Measurements from ENCODE around the gene SND1. TPM values are rescaled to one million over a fixed set of nuclear protein-coding genes. Genes with fewer than 3 reads are reported as not detected.

Gene SND1
- total and polyA plus RNA-seq, 2 donors (not counting 3 experiments of a cell fraction or from before 2014, with no cell fraction given): 116 to 249 TPM

DNA sequence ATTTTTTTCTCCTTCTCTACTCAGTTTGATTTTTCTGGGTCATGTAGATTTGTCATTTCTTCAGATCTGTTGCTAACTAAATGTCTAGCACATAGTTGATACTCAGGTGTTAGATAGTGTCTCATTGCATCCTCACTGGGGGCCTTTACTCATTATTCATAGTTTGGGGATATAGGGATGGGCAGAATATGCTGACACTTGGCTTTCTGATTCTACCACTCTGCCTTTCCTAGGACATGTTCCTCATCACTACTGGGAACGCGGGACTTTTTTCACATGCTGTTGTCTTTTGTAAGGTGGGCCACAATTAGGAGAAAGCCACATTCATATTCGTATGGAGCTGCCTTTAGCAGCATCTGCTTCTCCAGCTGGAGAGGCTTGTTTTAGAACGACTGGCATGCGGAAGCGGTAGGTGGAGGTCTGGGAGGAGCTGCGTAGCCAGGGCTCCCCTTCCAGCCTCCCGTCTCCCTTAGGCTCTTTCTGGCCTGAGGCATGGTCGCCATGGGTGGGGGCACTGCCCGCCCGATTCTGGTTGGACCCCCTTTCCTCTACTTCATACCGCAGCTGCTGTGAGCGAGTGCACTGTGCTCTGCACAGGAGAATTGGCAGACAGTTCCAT lies 78.8 kb downstream of the SND1 start:
- no peaks in the 10 kb centered on the region for H3K4me1 ChIP-seq (ENCODE audit: control insufficient read depth, extremely low read depth, insufficient read depth, low read length)
- H4K20me1 ChIP-seq (replicated peaks; ENCODE audit: control insufficient read depth, extremely low read depth, insufficient read depth, low read length): no peaks in the 10 kb centered on the region
- dilution Hi-C loops (cut with MboI; ENCODE audit: extremely low pct_ligation_motif_present, low sequenced_read_pairs) (no loop called here), intact Hi-C loops (cut with micrococcal nuclease) (no loop called here)
- H3K36me3 ChIP-seq (ENCODE audit: control insufficient read depth in 2 of 2, extremely low read depth in 1 of 2, insufficient read depth in 2 of 2, low read length in 2 of 2): peaks cover 8 to 11% of the 10 kb centered on the region in 2 experiments
- H3K27me3 ChIP-seq (ENCODE audit: control insufficient read depth in 2 of 2, insufficient read depth in 2 of 2, low read length in 2 of 2): no peaks in the 10 kb centered on the region
- H3K27ac ChIP-seq (ENCODE audit: insufficient read depth, low read depth, low read length): no peak overlapping the region
- FAIRE-seq (no peak), DNase-seq (ENCODE audit: low read depth, low spot score) (no peak)
- CTCF ChIA-PET: no interaction called here
- no peak overlapping the region for H3K9ac ChIP-seq (replicated peaks; ENCODE audit: extremely low read depth, insufficient read depth, low read length)
- H3K9me3 ChIP-seq (replicated peaks; ENCODE audit: control insufficient read depth, insufficient read depth, low read length): no peaks in the 10 kb centered on the region
- POLR2A ChIA-PET: no interaction called here
- H3K79me2 ChIP-seq (ENCODE audit: control insufficient read depth, insufficient read depth, low read length): peaks cover 33% of the 10 kb centered on the region
- no peak for TF ChIP-seq GATA2 (IDR thresholded peaks at IDR 0.05; ENCODE audit: insufficient read depth, insufficient read length, low read depth, low read length)
- TF ChIP-seq MYC (IDR thresholded peaks at IDR 0.05; ENCODE audit: low read depth, low read length): no peak
- no peak for TF ChIP-seq POLR2A (IDR thresholded peaks at IDR 0.05; ENCODE audit: low read depth, low read length)
- no peak for TF ChIP-seq EZH2 (IDR thresholded peaks at IDR 0.05; ENCODE audit: borderline replicate concordance, low read depth, low read length, severe bottlenecking)
- TF ChIP-seq, protein P1, sequence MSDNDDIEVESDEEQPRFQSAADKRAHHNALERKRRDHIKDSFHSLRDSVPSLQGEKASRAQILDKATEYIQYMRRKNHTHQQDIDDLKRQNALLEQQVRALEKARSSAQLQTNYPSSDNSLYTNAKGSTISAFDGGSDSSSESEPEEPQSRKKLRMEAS (IDR thresholded peaks at IDR 0.05; ENCODE audit: insufficient read depth, insufficient read length): no peak
- TF ChIP-seq FOS (IDR thresholded peaks at IDR 0.05; ENCODE audit: borderline replicate concordance, insufficient read depth, low read length): no peak
- no peak for TF ChIP-seq JUN (IDR thresholded peaks at IDR 0.05; ENCODE audit: borderline replicate concordance, insufficient read depth, insufficient read length, low read depth)
- no peak for TF ChIP-seq POLR2AphosphoS5 (IDR thresholded peaks at IDR 0.05; ENCODE audit: insufficient read depth, low read depth, low read length)
- TF ChIP-seq, protein P2, sequence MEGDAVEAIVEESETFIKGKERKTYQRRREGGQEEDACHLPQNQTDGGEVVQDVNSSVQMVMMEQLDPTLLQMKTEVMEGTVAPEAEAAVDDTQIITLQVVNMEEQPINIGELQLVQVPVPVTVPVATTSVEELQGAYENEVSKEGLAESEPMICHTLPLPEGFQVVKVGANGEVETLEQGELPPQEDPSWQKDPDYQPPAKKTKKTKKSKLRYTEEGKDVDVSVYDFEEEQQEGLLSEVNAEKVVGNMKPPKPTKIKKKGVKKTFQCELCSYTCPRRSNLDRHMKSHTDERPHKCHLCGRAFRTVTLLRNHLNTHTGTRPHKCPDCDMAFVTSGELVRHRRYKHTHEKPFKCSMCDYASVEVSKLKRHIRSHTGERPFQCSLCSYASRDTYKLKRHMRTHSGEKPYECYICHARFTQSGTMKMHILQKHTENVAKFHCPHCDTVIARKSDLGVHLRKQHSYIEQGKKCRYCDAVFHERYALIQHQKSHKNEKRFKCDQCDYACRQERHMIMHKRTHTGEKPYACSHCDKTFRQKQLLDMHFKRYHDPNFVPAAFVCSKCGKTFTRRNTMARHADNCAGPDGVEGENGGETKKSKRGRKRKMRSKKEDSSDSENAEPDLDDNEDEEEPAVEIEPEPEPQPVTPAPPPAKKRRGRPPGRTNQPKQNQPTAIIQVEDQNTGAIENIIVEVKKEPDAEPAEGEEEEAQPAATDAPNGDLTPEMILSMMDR (IDR thresholded peaks at IDR 0.05; ENCODE audit: extremely low read depth in 1 of 2, insufficient read depth in 1 of 2, low read depth in 1 of 2, low read length in 2 of 2): no peak
- no peak overlapping the region for H3K4me2 ChIP-seq (ENCODE audit: insufficient read depth, low read length)
- H3K9me1 ChIP-seq (replicated peaks; ENCODE audit: control insufficient read depth, extremely low read depth, insufficient read depth, low read length): no peaks in the 10 kb centered on the region
- BruUV-seq (replicated peaks): no TSS peak
- H3K4me3 ChIP-seq (replicated peaks in 1 of 3; ENCODE audit: insufficient read depth in 1 of 3, low read depth in 1 of 3, low read length in 3 of 3): no peak overlapping the region
- H2AFZ ChIP-seq (ENCODE audit: low read depth, low read length): no peak overlapping the region

All from endothelial cell of umbilical vein (primary cell).